22Rv1 (cell line): ENCODE data around the gene TMEM181.

ENCODE experiments used
- CTCF ChIP-seq: fragments of 450-650 bp; IDR thresholded peaks from 2 replicates; pipeline ENCODE4 v1.5.1; 2017; ENCODE audit warnings: mild to moderate bottlenecking
- ZFX ChIP-seq: fragments of 450-650 bp; IDR thresholded peaks from 2 replicates; pipeline ENCODE4 v1.6.1; 2017; ENCODE audit warnings: antibody characterized with exemption, borderline replicate concordance

GRCh38 chr6:158660333-158660754 lies 100.5 kb downstream of the TMEM181 start:
- TF ChIP-seq CTCF (peak; percentile 79), ZFX (no peak)
